ENCODE data around the gene DTNBP1. TPM values are rescaled to one million over a fixed set of nuclear protein-coding genes. Genes with fewer than 3 reads are reported as not detected.

Gene DTNBP1, protein sequence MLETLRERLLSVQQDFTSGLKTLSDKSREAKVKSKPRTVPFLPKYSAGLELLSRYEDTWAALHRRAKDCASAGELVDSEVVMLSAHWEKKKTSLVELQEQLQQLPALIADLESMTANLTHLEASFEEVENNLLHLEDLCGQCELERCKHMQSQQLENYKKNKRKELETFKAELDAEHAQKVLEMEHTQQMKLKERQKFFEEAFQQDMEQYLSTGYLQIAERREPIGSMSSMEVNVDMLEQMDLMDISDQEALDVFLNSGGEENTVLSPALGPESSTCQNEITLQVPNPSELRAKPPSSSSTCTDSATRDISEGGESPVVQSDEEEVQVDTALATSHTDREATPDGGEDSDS
- polyA plus RNA-seq (2012; ENCODE audit: insufficient read length, low read depth) = 50.7 TPM

DNA sequence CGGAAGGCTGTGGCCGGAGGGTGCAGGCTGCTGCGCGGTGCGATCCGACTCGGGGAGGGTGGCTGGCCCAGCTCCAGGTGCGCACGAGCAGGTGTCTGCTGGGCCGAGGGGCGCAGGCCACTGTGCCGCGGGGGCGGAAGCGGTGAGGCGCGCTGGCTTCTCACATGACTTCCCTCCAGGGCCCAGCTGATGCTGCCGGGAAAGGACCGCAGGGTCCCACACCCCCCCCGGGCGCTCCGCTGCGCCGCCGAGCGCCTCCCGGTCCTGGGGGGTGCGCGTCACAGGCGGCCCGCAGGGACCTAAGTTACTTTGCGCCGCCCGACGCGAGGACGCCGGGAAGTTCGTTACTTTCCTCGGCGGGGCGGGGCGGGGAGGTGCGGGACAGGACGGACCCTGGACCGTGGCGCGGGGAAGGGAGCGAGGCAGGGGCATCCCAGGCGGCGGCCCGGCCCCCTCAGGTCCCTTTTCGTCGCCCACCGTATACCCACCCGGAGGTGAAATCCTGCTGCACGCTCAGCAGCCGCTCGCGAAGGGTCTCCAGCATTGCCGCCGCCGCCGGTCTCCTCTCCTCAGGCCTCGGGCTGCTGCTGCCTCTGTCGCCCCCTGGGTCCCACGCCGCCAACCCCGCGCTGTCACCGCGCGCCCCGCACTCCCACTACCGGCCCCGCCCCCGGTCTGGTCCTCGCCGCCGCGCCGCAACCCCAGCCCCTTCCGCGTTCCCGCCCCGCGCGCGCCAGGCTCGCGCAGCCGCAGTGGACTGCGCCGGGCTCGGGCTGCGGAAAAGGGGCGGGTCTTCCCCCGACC is at the start of gene DTNBP1:
TSS of gene DTNBP1 (minus strand) at position 703 of the 804 bp plus-strand sequence. CDS start at position 544, 159 bp downstream.
- peak; percentile 51 for TF ChIP-seq FOXP2 (optimal IDR thresholded peaks at IDR 0.05; ENCODE audit: borderline replicate concordance, extremely low read depth, extremely low read length, insufficient read depth)
- TF ChIP-seq POLR2AphosphoS5 (IDR thresholded peaks at IDR 0.05; ENCODE audit: low read depth, low read length) = peak; percentile 47; the same call in 1 of the 2 replicates
- TF ChIP-seq SIN3A (IDR thresholded peaks at IDR 0.05; ENCODE audit: borderline replicate concordance, insufficient read depth, low read length) = no peak; the same call in 1 of the 2 replicates

- no peak for TF ChIP-seq REST (IDR thresholded peaks at IDR 0.05; ENCODE audit: insufficient read depth in 1 of 2, low read depth in 2 of 2, low read length in 2 of 2)
- TF ChIP-seq TAF1 (IDR thresholded peaks at IDR 0.05; ENCODE audit: borderline replicate concordance, insufficient read depth, low read length) = no peak
- no peak for TF ChIP-seq SIN3A (IDR thresholded peaks at IDR 0.05; ENCODE audit: borderline replicate concordance, insufficient read depth, low read length)
- no peak for TF ChIP-seq FOXP2 (optimal IDR thresholded peaks at IDR 0.05; ENCODE audit: borderline replicate concordance, extremely low read depth, extremely low read length, insufficient read depth)
- TF ChIP-seq POLR2AphosphoS5 (IDR thresholded peaks at IDR 0.05; ENCODE audit: low read depth, low read length) = no peak
Measured at GRCh38 chr6:15709651-15710269, 46.9 kb upstream of the DTNBP1 start.

DNA sequence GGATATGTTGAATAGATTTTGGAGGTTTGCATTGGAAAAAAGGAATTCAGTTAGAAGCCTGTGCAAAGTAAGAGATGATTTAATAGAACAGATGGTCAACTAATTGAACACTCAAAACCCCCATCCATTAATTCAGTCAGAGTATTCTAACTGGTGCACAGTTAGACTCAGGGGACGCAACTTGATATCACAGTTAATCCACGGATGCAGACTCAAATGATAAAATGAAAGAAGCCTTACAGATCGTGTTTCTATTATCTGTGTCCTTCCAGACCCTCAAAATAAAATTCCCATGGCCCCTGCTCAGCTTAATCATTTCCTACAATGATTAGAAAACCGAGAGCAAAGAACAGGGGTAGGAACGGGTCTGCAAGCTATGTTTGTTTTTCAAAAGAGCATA is 45.4 kb upstream of the DTNBP1 start:
- no peak for TF ChIP-seq SIN3A (IDR thresholded peaks at IDR 0.05; ENCODE audit: borderline replicate concordance, insufficient read depth, low read length)
- TF ChIP-seq TAF1 (IDR thresholded peaks at IDR 0.05; ENCODE audit: borderline replicate concordance, insufficient read depth, low read length) = no peak
- TF ChIP-seq REST (IDR thresholded peaks at IDR 0.05; ENCODE audit: insufficient read depth in 1 of 2, low read depth in 2 of 2, low read length in 2 of 2) = no peak
- no peak for TF ChIP-seq FOXP2 (optimal IDR thresholded peaks at IDR 0.05; ENCODE audit: borderline replicate concordance, extremely low read depth, extremely low read length, insufficient read depth)
- TF ChIP-seq POLR2AphosphoS5 (IDR thresholded peaks at IDR 0.05; ENCODE audit: low read depth, low read length) = no peak

- TF ChIP-seq POLR2AphosphoS5 (IDR thresholded peaks at IDR 0.05; ENCODE audit: low read depth, low read length) = no peak
- no peak for TF ChIP-seq TAF1 (IDR thresholded peaks at IDR 0.05; ENCODE audit: borderline replicate concordance, insufficient read depth, low read length)
- TF ChIP-seq REST (IDR thresholded peaks at IDR 0.05; ENCODE audit: insufficient read depth in 1 of 2, low read depth in 2 of 2, low read length in 2 of 2) = no peak
Measured at GRCh38 chr6:15705981-15706380, 43.2 kb upstream of the DTNBP1 start.

DNA sequence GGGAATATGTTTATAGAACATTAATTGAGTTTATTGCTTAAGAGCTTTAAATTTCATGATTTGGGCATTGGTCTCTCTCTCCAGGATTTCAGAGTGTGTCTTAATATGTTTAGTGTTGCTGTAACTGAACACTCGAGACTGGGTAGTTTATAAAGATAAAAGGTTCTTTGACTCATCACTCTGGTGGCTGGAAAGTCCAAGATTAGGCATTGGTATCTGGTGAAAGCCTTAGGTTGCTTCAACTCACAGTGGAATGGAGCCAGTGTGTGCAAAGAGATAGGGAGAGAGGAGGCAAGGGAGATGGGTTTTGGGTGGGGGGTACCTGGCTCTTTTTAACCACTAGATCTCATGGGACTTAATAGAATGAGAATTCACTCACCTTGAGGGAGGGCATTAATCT is 35.6 kb upstream of the DTNBP1 start:
- TF ChIP-seq REST (IDR thresholded peaks at IDR 0.05; ENCODE audit: insufficient read depth in 1 of 2, low read depth in 2 of 2, low read length in 2 of 2) (no peak), FOXP2 (optimal IDR thresholded peaks at IDR 0.05; ENCODE audit: borderline replicate concordance, extremely low read depth, extremely low read length, insufficient read depth) (no peak), POLR2AphosphoS5 (IDR thresholded peaks at IDR 0.05; ENCODE audit: low read depth, low read length) (no peak), SIN3A (IDR thresholded peaks at IDR 0.05; ENCODE audit: borderline replicate concordance, insufficient read depth, low read length) (no peak), TAF1 (IDR thresholded peaks at IDR 0.05; ENCODE audit: borderline replicate concordance, insufficient read depth, low read length) (no peak)

Measured in PFSK-1 (cell line).